ENCODE measurements around the gene TP73.

GRCh38 chr1:3749512-3749911 is 97.2 kb downstream of the TP73 start:
- no peak for TF ChIP-seq CTCF (conservative IDR thresholded peaks at IDR 0.05; ENCODE audit: low read depth, low read length)
- no peak for TF ChIP-seq EZH2 (IDR thresholded peaks at IDR 0.05; ENCODE audit: low read length, unreplicated experiment)
- no peak for TF ChIP-seq EZH2phosphoT487 (IDR thresholded peaks at IDR 0.05; ENCODE audit: borderline replicate concordance, low read length)

Measured in PC-3 (cell line).